Measurements from ENCODE around the gene C16orf86.

The C16orf86 gene

DNA sequence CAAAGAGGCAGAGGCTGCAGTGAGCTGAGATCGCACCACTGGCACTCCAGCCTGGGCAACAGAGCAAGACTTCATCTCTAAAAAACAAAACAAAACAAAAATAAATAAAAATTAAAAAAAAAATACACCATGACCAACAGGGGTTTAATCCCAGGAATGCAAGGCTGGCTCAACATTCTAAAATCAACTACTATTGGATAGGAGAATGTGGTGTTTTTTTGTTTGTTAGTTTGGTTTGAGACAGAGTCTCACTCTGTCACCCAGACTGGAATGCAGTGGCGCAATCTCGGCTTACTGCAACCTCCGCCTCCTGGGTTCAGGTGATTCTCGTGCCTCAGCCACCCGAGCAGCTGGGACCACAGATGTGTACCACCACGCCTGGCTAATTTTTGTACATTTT is 32.7 kb downstream of the C16orf86 start:
- no peak for DNase-seq

DNA sequence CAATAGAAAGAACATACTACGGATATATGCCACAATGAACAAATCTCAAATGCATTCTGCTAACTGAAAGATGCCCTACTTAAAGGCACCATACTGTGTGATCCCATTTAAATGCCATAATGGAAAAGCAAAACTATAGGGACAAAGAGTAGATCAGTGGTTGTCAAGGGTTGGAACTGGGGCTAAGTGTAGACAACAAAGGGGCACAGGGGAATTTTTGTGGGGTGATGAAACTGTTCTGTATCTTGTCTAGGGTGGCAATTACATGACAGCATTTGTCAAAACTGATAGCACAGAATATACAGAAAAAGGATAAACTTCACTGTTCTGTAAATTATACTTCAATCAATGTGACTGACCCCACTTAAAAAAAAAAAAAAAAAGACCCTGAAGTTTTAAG is 34.8 kb downstream of the C16orf86 start:
- no peak for DNase-seq

DNA sequence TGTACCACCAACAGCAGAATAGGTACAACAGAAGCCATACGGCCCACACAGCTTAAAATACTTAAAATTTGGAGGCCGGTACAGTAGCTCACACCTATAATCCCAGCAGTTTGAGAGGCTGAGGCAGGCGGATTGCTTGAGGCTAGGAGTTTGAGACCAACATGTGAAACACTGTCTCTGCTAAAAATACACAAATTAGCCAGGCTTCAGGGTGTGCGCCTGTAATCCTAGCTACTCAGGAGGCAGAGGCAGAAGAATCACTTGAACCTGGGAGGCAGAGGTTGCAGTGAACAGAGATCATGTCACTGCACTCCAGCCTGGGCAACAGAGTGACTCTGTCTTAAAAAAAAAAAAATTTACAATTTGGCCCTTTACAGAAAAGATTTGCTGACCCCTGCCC is 35.5 kb downstream of the C16orf86 start:
- DNase-seq = no peak

DNA sequence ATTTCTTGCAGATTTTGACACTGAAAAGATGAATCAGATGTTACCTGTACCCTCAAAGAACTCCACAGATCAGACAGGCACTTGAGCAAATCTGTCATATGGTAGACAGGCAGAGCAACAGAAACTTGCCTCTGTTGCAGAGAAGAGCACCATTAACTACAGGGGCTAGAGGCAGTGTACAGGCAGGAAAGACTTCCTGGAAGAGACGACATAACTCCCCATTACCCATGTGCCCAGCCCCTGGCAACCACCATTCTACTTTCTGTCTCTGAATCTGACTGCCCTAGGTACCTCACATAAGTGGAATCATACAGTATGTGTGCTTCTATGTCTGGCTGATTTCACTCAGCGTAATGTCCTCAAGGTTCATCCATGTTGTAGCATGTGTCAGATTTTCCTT is 37.0 kb downstream of the C16orf86 start:
- no peak for DNase-seq

DNA sequence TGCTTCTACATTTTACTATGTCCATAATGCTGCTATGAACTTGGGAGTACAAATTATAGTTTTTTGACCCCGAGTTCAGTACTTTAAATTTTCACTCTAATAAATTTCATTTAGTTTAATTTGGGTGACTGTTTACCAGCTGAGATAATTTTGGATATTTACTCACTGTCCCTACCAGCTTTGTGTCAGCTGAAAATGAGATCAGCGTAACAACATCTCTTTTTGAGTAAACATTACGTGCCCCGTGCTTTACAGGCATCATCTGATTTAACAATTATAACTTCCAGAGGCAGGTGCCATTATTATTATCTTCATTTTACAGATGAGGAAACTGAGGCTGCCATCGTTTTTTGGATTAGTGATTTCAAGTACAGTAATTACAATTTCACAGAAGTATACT is 37.5 kb downstream of the C16orf86 start:
- no peak for DNase-seq

DNA sequence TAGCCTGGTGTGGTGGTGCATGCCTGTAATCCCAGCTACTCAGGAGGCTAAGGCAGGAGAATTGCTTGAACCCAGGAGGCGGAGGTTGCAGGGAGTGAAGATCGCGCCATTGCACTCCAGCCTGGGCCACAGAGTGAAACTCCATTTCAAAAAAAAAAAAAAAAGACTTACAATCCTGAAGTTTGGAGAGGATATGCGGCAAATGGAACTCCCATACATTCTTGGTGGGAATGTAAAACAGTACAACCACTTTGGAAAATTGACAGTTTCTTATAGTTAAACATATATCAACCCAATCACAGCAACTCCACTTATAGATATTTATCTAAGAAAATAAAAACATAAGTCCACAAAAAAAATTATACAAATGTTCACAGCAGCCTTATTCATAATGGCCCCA is 40.6 kb downstream of the C16orf86 start:
- DNase-seq = no peak

DNA sequence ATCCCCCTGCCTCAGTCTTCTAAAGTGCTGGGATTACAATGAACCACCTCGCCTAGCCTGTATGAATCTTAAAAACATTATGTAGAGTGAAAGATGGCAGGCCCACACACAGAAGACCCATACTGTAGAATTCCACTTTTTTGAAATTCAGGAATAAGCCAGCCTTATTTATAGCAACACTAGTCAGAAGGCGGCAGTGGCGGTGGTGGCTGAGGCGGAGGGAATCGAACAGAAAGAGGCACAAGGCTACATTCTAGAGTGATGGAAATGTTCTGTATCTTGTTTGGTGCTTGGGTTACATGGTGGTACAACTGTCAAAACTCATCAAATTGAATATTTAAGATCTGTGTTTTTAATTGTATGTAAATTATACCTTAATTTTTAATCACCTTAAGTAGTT is 41.2 kb downstream of the C16orf86 start:
- DNase-seq = no peak

DNA sequence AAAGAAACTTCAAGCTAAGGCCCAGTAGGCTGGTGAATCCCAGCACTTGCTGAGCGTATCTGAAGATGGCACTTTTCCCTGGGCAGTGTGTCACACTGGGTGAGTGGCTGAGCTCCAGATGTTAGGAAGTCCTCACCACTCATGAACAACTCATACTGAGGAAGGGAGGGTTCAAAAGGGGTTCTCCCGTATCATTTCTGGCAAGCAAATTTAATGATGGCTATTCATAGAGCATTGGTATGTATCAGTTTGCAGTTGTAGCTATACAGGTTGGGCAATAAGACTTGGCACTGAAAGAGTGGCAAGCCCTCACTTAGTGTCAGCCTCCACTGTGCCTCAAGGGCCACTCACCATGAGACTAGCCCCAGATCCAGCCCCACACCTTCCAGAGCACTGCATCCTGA is 41.8 kb downstream of the C16orf86 start:
- DNase-seq = no peak

DNA sequence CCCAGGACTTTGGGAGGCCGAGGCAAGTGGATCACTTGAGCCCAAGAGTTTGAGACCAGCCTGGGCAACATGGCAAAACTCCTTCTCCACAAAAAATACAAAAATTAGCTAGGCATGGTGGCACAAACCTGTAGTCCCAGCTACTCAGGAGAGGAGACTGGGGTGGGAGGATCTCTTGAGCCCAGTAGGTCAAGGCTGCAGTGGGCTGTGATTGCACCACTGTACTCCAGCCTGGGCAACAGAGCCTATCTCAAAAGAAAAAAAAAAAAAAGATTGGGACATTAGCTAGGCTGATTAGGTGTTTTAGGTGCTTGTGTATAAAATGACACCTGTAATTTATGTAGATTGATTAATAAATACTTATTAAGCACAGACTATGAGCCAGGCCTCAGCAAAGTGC is 42.4 kb downstream of the C16orf86 start:
- DNase-seq = no peak

DNA sequence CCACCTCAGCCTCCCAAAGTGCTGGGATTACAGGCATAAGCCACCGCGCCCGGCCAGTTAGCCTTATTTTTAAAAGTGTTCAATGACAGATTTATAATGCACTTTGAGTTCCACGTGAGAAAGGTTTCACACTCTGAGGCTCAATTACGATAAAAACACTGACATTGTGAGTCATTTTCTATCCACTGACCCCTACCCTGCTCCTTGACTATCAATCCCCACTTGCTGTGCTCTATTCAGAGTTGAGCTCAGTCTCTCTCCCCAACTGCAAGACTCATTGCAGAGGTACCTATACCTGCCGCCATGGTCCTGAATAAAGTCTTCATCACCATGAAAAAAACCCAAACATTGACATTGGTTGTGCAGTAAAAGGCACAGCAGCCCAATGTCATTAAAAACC is 44.0 kb downstream of the C16orf86 start:
- no peak for DNase-seq

DNA sequence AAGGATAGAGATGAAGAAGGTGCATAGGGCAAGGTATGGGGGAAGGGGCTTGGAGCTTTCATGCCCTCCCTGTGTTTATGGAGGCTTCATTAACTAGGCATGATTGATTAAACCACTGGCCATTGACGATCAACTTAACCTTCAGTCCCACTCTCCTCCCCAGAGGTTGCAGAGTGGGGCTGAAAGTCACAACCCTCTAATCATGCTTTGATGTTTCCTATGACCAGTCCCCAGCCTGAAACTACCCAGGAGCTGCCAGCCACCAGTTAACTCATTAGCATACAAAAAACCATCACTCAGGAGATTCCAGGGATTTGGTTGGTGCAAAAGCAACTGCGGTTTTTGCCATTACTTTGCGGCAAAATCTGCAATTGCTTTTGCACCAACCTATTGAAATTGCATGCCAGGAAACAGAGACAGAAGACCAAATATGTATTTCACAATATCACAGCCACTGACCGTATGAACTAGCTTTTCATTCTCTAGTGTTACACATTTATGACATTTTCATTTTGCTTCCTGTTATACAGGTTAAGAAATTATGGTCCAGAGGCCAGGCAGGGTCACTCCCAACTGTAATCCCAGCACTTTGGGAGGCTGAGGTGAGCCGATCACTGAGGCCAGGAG is 47.1 kb downstream of the C16orf86 start:
- DNase-seq = no peak

DNA sequence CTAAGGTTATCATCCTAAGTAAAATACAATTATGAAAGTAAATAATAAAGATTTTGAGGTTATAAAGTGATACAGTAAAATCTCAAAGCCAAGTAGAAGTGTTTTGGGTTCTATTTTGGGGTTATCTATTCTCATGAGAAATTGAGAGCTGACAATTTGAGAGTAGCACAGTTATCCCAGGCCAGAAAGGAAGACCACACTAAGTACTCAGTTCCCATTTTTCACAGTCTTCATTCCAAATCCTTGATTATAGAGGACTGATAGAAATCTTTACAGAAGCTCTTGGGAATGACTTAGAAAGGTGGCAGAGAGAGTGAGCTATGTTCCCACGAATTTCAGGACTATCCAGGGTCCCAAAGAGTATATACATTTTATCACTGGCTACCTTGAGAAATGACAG is 47.9 kb downstream of the C16orf86 start:
- no peak for DNase-seq

DNA sequence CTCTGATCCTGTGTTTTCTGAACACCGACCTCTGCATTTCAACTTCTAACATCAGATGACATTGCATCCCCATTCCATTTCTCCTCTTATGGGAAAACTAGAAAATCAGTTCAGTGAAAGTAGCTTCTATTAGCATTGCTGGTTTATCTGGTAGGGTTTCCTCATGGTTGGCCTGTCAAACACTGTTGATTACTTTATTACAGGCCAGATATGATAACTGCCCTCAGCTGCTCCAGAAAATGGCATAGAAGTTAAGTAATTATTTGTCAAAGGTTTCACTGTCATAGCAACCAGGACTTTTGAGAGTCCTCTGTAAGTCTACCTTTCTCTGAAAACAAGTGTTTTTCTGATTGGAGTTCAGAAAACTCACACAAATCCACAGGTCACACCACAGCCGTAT is 49.5 kb downstream of the C16orf86 start:
- no peak for DNase-seq

All from activated CD4-positive, CD25-positive, alpha-beta regulatory T cell treated with anti-CD3 and anti-CD28 coated beads, Interleukin-2, amount 50 U/mL, for 72 hours (primary cell).